MCF 10A (cell line): ENCODE results near the gene OR56A1. TPM values are rescaled to one million over a fixed set of nuclear protein-coding genes. Genes with fewer than 3 reads are reported as not detected.

ENCODE experiments used
- BruUV-seq: library from RNA; stranded (reverse); fragments of 400-500 nt; replicated peaks from 2 replicates; lab custom pipeline; 2021; lab: Mats Ljungman, UMichigan
- CTCF ChIA-PET: fragments of 300-600 bp; sonication (Branson Sonifier 250); formaldehyde crosslinking; extraction: SDS; loops from one replicate; lab custom pipeline; 2021; ENCODE audit warnings: antibody characterized with exemption, inconsistent platforms; lab: Yijun Ruan, JAX
- POLR2A ChIA-PET: fragments of 300-600, 350-650 bp; sonication (Branson Sonifier 250); formaldehyde crosslinking; extraction: SDS; loops from one replicate; lab custom pipeline; 2020; ENCODE audit warnings: antibody characterized with exemption, inconsistent platforms; lab: Yijun Ruan, JAX
- DNase-seq: peaks from one replicate; pipeline ENCODE4 v3.0.0-alpha.2; 2018; ENCODE audit not compliant: unreplicated experiment
- H3K27ac Mint-ChIP-seq: one replicate; pipeline ENCODE4 v1.8.0; 2022; ENCODE audit warnings: mild to moderate bottlenecking, low read depth, mixed read lengths; ENCODE audit not compliant: unreplicated experiment
- H3K27me3 Mint-ChIP-seq: one replicate; pipeline ENCODE4 v1.8.0; 2022; ENCODE audit warnings: mixed read lengths; ENCODE audit not compliant: insufficient read depth, unreplicated experiment
- H3K36me3 Mint-ChIP-seq: one replicate; pipeline ENCODE4 v1.8.0; 2022; ENCODE audit warnings: mild to moderate bottlenecking, moderate library complexity, mixed read lengths; ENCODE audit not compliant: insufficient read depth, unreplicated experiment
- H3K4me1 Mint-ChIP-seq: one replicate; pipeline ENCODE4 v1.8.0; 2022; ENCODE audit warnings: mixed read lengths; ENCODE audit not compliant: insufficient read depth, unreplicated experiment
- H3K4me3 Mint-ChIP-seq: one replicate; pipeline ENCODE4 v1.8.0; 2022; ENCODE audit warnings: mild to moderate bottlenecking, moderate library complexity, mixed read lengths; ENCODE audit not compliant: unreplicated experiment
- H3K9me3 Mint-ChIP-seq: one replicate; pipeline ENCODE4 v1.8.0; 2022; ENCODE audit warnings: mixed read lengths; ENCODE audit not compliant: unreplicated experiment
- CTCF ChIP-seq: fragments of 200-600 bp; IDR thresholded peaks from one replicate; pipeline ENCODE4 v1.8.0; 2022; ENCODE audit warnings: antibody characterized with exemption, mild to moderate bottlenecking; ENCODE audit not compliant: unreplicated experiment
- intact Hi-C: fragments of 100-400 bp; cut with micrococcal nuclease; formaldehyde crosslinking; loops from 2 replicates; pipeline ENCODE4 v1.14.1; 2022
- total RNA-seq: library from RNA; stranded (reverse); gene quantifications from 2 replicates; pipeline ENCODE4 v1.2.3, GENCODE V29; 2022

OR56A1 gene
- total RNA-seq, 1 experiment from 2014 or later: not detected

DNA sequence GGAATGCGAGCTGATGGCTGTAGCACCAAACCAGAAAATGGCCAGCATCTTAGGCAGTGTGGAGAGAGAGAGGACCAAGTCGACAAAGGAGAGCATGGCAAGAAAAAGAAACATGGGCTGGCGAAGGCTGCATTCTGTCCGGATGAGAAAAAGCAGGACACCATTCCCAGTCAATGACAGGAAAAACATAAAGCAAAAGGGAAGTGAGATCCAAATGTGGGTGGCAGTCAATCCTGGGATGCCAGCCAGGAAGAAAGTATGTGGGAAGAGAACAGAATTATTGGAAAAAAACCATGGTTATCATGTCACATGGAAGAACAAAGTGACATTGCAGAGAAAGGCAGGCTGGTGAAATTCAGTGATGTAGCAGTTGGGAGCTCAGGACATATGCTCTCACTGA is 36.9 kb upstream of the OR56A1 start:
- ChIA-PET CTCF (interaction anchor here (0.7 to 1.1 kb wide), 2 partner anchors 286 to 1402 kb away, joined by 3 read pairs; no protein-coding TSS in a partner anchor), POLR2A (no interaction called here)
- DNase-seq: no peak
- H3K27me3 Mint-ChIP-seq: no peaks in the 10 kb centered on the region
- BruUV-seq: no TSS peak
- H3K36me3 Mint-ChIP-seq: no peaks in the 10 kb centered on the region
- no peak for TF ChIP-seq CTCF
- intact Hi-C loops: no loop called here
- no peak overlapping the region for H3K4me3 Mint-ChIP-seq
- no peak overlapping the region for H3K27ac Mint-ChIP-seq
- no peaks in the 10 kb centered on the region for H3K4me1 Mint-ChIP-seq
- no peaks in the 10 kb centered on the region for H3K9me3 Mint-ChIP-seq

DNA sequence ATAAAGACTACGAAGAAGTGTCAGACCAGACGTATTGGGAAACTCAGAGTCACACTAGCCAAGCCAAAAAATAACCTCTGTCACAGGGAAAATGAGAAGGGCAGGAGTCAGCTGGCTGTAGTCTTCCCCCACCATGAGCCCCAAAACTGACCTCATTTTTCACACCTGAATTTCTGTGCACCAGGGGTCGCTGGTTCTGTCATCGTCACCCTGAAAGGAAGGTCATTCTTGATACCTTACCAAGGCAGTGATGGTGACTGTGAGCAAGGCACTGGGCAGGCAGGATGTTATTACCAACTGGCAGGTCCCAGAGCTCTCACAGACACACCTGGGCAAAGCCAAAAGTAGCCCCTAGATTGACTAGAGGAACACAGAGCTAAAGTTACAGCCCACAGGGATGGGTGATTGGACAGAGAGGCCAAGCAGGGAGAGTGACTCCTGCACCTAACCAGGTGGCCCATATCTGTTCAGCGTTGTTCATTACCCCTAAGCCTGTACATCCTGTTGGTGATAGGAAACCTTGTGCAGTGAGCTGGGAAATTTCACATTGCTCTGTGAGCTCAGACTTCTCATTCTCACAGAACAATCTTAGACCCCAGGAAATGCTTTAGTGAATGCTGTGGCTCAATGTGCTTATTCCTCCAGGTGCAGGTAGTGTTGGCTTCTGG is 32.3 kb upstream of the OR56A1 start:
- intact Hi-C loops: no loop called here
- no peaks in the 10 kb centered on the region for H3K9me3 Mint-ChIP-seq
- DNase-seq: no peak
- H3K36me3 Mint-ChIP-seq: no peaks in the 10 kb centered on the region
- H3K4me1 Mint-ChIP-seq: no peaks in the 10 kb centered on the region
- H3K27me3 Mint-ChIP-seq: peaks cover 41% of the 10 kb centered on the region
- no peak overlapping the region for H3K4me3 Mint-ChIP-seq
- BruUV-seq: no TSS peak
- no peak overlapping the region for H3K27ac Mint-ChIP-seq
- CTCF ChIA-PET: interaction anchor here (0.6 kb wide), 1 partner anchor 211 kb away, joined by 3 read pairs; no protein-coding TSS in a partner anchor
- POLR2A ChIA-PET: no interaction called here
- TF ChIP-seq CTCF: no peak

DNA sequence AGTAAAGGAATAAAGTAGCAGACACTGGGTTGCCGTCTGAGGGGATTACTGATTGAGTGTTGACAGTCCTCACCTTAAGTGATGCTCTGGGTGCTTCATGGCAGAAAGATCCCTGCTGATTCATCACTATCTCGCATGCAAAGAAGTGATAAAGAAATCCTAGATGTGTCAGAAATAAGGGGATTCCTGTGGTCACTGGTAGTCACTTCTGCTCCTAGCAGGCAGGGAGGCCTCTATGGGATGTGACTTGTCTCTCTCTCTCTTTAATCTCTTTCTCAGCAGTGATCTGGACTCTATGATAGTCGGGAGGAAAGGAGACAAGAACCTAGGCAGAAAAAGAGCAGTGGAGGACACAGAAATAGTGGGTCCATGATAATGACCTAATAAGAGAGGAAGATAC is 30.9 kb upstream of the OR56A1 start:
- ChIA-PET POLR2A (no interaction called here), CTCF (interaction anchor here (0.5 to 0.6 kb wide), 2 partner anchors 19 to 420 kb away, joined by 3 read pairs; no protein-coding TSS in a partner anchor)
- no peak overlapping the region for H3K4me3 Mint-ChIP-seq

GRCh38 chr11:6057452-6057851 is 26.9 kb upstream of the OR56A1 start:
- peaks cover 74% of the 10 kb centered on the region for H3K27me3 Mint-ChIP-seq
- H3K4me1 Mint-ChIP-seq: no peaks in the 10 kb centered on the region
- no peak for DNase-seq
- intact Hi-C loops: no loop called here
- BruUV-seq: no TSS peak
- H3K36me3 Mint-ChIP-seq: no peaks in the 10 kb centered on the region
- H3K9me3 Mint-ChIP-seq: no peaks in the 10 kb centered on the region
- CTCF ChIA-PET: interaction anchor here (0.7 kb wide), 1 partner anchor 1477 kb away, joined by 3 read pairs; no protein-coding TSS in a partner anchor
- no peak for TF ChIP-seq CTCF
- no peak overlapping the region for H3K4me3 Mint-ChIP-seq
- no peak overlapping the region for H3K27ac Mint-ChIP-seq
- POLR2A ChIA-PET: no interaction called here

More for the DNA sequence above, 30.9 kb upstream of the OR56A1 start:
- H3K27me3 Mint-ChIP-seq: peaks cover 50% of the 10 kb centered on the region
- TF ChIP-seq CTCF: no peak
- no peaks in the 10 kb centered on the region for H3K4me1 Mint-ChIP-seq
- intact Hi-C loops: no loop called here
- H3K36me3 Mint-ChIP-seq: no peaks in the 10 kb centered on the region
- H3K9me3 Mint-ChIP-seq: no peaks in the 10 kb centered on the region
- no peak overlapping the region for H3K27ac Mint-ChIP-seq
- no TSS peak for BruUV-seq
- DNase-seq: no peak
